ENCODE results near the gene BCAS4.

The BCAS4 gene

GRCh38 chr20:50845566-50846215 is 50.8 kb downstream of the BCAS4 start:
- no peak for DNase-seq (ENCODE audit: extremely low spot score)
- no peak for TF ChIP-seq SUZ12 (IDR thresholded peaks at IDR 0.05)
- no peak for TF ChIP-seq BHLHE40 (IDR thresholded peaks at IDR 0.05; ENCODE audit: borderline replicate concordance)
- no peak for TF ChIP-seq FOXM1 (IDR thresholded peaks at IDR 0.05; ENCODE audit: borderline replicate concordance)
- no peak for TF ChIP-seq LEF1 (IDR thresholded peaks at IDR 0.05; ENCODE audit: borderline replicate concordance)
- no peak for TF ChIP-seq TARDBP (IDR thresholded peaks at IDR 0.05)
- no peak for TF ChIP-seq CTBP1 (IDR thresholded peaks at IDR 0.05; ENCODE audit: borderline replicate concordance)
- TF ChIP-seq, protein P1, sequence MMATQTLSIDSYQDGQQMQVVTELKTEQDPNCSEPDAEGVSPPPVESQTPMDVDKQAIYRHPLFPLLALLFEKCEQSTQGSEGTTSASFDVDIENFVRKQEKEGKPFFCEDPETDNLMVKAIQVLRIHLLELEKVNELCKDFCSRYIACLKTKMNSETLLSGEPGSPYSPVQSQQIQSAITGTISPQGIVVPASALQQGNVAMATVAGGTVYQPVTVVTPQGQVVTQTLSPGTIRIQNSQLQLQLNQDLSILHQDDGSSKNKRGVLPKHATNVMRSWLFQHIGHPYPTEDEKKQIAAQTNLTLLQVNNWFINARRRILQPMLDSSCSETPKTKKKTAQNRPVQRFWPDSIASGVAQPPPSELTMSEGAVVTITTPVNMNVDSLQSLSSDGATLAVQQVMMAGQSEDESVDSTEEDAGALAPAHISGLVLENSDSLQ (IDR thresholded peaks at IDR 0.05), result no peak
- TF ChIP-seq ARNT (IDR thresholded peaks at IDR 0.05), result no peak
- no peak for TF ChIP-seq ZNF384 (IDR thresholded peaks at IDR 0.05)
- no peak for TF ChIP-seq FOXK2 (IDR thresholded peaks at IDR 0.05)
- no peak for TF ChIP-seq ELF4 (IDR thresholded peaks at IDR 0.05)
- TF ChIP-seq HDGF (IDR thresholded peaks at IDR 0.05; ENCODE audit: borderline replicate concordance), result no peak
- no peak for TF ChIP-seq L3MBTL2 (conservative IDR thresholded peaks at IDR 0.05)
- TF ChIP-seq NFRKB (IDR thresholded peaks at IDR 0.05), result no peak
- no peak for TF ChIP-seq FOXA1 (IDR thresholded peaks at IDR 0.05)
- TF ChIP-seq SP1 (IDR thresholded peaks at IDR 0.05), result no peak
- ChIA-PET CTCF (no interaction called here), POLR2A (no interaction called here)

GRCh38 chr20:50848341-50848808 is 53.5 kb downstream of the BCAS4 start:
- POLR2A ChIA-PET, result no interaction called here
- no peak for TF ChIP-seq ELF4 (IDR thresholded peaks at IDR 0.05)
- TF ChIP-seq, protein P1 (IDR thresholded peaks at IDR 0.05), result no peak
- TF ChIP-seq TARDBP (IDR thresholded peaks at IDR 0.05), result no peak
- TF ChIP-seq ARNT (IDR thresholded peaks at IDR 0.05), result no peak
- TF ChIP-seq SP1 (IDR thresholded peaks at IDR 0.05), result no peak
- TF ChIP-seq LEF1 (IDR thresholded peaks at IDR 0.05; ENCODE audit: borderline replicate concordance), result no peak
- TF ChIP-seq FOXM1 (IDR thresholded peaks at IDR 0.05; ENCODE audit: borderline replicate concordance), result no peak
- no peak for TF ChIP-seq FOXA1 (IDR thresholded peaks at IDR 0.05)
- CTCF ChIA-PET, result interaction anchor here (1.0 kb wide), 1 partner anchor 81 kb away, joined by 3 read pairs; no protein-coding TSS in a partner anchor
- DNase-seq (ENCODE audit: extremely low spot score), result no peak

DNA sequence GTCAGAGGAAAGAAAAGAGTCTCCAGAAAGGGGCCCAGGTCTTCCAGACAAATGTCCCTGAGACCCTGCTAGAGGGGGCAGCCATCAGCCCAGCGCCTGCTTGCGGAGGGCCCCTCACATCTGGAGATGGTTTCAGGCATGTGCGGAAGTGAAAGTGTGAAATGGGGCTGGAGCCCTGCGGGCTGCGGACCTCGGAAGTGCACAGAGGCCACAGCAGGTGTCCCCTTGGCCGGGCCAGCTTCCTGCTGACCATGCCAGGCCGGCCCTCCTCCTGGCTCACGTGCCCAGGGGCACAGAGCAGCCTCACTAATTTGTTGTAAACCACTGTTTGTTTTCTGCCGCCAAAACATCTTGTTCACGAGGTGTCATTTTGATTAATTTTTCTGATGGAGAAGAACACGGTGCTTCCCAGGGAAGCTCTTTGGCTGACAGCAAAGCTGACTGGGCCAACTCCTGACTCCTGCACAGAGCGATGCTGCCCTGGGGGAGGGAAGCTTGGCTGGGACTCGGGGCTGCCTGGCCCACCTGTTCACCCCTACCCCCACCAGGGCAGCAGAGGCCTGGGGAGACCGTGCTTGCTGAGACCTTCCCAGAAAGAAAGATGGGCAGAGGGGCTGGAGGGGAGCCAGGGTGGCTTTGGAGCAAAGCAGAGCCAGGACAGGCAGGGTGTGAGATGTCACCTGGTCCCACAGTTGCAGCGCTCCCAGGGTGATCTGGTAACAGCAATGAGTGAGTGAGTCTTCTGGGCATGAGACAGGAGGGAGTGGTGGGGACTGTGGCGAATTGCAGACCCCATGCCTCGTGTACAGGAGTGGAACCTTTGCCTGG is 54.2 kb downstream of the BCAS4 start:
- no peak for DNase-seq (ENCODE audit: extremely low spot score)
- ChIA-PET POLR2A (no interaction called here), CTCF (no interaction called here)
- TF ChIP-seq NFRKB (IDR thresholded peaks at IDR 0.05), result no peak
- no peak for TF ChIP-seq FOXM1 (IDR thresholded peaks at IDR 0.05; ENCODE audit: borderline replicate concordance)
- no peak for TF ChIP-seq FOXK2 (IDR thresholded peaks at IDR 0.05)
- no peak for TF ChIP-seq FOXA1 (IDR thresholded peaks at IDR 0.05)
- TF ChIP-seq L3MBTL2 (conservative IDR thresholded peaks at IDR 0.05), result no peak
- no peak for TF ChIP-seq BHLHE40 (IDR thresholded peaks at IDR 0.05; ENCODE audit: borderline replicate concordance)
- no peak for TF ChIP-seq ARNT (IDR thresholded peaks at IDR 0.05)
- TF ChIP-seq CTBP1 (IDR thresholded peaks at IDR 0.05; ENCODE audit: borderline replicate concordance), result no peak
- TF ChIP-seq, protein P1 (IDR thresholded peaks at IDR 0.05), result no peak
- TF ChIP-seq ELF4 (IDR thresholded peaks at IDR 0.05), result no peak
- TF ChIP-seq SUZ12 (IDR thresholded peaks at IDR 0.05), result no peak
- TF ChIP-seq TARDBP (IDR thresholded peaks at IDR 0.05), result no peak
- no peak for TF ChIP-seq ZNF384 (IDR thresholded peaks at IDR 0.05)
- TF ChIP-seq LEF1 (IDR thresholded peaks at IDR 0.05; ENCODE audit: borderline replicate concordance), result no peak
- no peak for TF ChIP-seq SP1 (IDR thresholded peaks at IDR 0.05)
- no peak for TF ChIP-seq HDGF (IDR thresholded peaks at IDR 0.05; ENCODE audit: borderline replicate concordance)

GRCh38 chr20:50850721-50851286 is 55.9 kb downstream of the BCAS4 start:
- CTCF ChIA-PET, result no interaction called here
- POLR2A ChIA-PET, result no interaction called here
- TF ChIP-seq SP1 (IDR thresholded peaks at IDR 0.05) (no peak), TARDBP (IDR thresholded peaks at IDR 0.05) (no peak), NFRKB (IDR thresholded peaks at IDR 0.05) (no peak), FOXM1 (IDR thresholded peaks at IDR 0.05; ENCODE audit: borderline replicate concordance) (no peak), L3MBTL2 (conservative IDR thresholded peaks at IDR 0.05) (no peak), CTBP1 (IDR thresholded peaks at IDR 0.05; ENCODE audit: borderline replicate concordance) (no peak), ELF4 (IDR thresholded peaks at IDR 0.05) (no peak), FOXA1 (IDR thresholded peaks at IDR 0.05) (no peak), LEF1 (IDR thresholded peaks at IDR 0.05; ENCODE audit: borderline replicate concordance) (no peak), BHLHE40 (IDR thresholded peaks at IDR 0.05; ENCODE audit: borderline replicate concordance) (no peak), ARNT (IDR thresholded peaks at IDR 0.05) (no peak)
- TF ChIP-seq, protein P1 (IDR thresholded peaks at IDR 0.05), result no peak
- DNase-seq (ENCODE audit: extremely low spot score), result no peak

DNA sequence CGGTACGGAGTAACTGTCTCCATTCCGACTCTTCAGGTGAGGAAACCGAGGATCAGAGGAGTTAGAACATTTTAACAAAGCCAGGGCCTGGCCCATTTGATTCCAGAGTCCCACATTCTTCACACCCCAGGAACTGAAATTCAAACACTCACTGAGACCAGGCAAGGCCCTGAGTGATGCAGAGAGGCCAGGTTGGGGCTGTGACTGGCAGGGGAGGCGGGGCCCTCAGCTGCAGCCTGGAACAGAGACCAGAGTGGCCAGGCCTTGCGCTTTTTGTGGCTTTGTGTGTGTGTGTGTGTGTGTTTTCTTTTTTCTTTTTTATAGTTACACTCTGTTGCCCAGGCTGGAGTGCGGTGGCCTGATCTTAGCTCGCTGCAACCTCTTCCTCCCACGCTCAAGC is 57.2 kb downstream of the BCAS4 start:
- no peak for TF ChIP-seq SP1 (IDR thresholded peaks at IDR 0.05)
- no peak for TF ChIP-seq BHLHE40 (IDR thresholded peaks at IDR 0.05; ENCODE audit: borderline replicate concordance)
- no peak for TF ChIP-seq ELF4 (IDR thresholded peaks at IDR 0.05)
- TF ChIP-seq LEF1 (IDR thresholded peaks at IDR 0.05; ENCODE audit: borderline replicate concordance), result no peak
- TF ChIP-seq ZNF384 (IDR thresholded peaks at IDR 0.05), result no peak
- no peak for TF ChIP-seq ARNT (IDR thresholded peaks at IDR 0.05)
- TF ChIP-seq NFRKB (IDR thresholded peaks at IDR 0.05), result no peak
- no peak for TF ChIP-seq FOXK2 (IDR thresholded peaks at IDR 0.05)
- TF ChIP-seq HDGF (IDR thresholded peaks at IDR 0.05; ENCODE audit: borderline replicate concordance), result no peak
- TF ChIP-seq TARDBP (IDR thresholded peaks at IDR 0.05), result no peak
- TF ChIP-seq SUZ12 (IDR thresholded peaks at IDR 0.05), result no peak
- no peak for TF ChIP-seq FOXA1 (IDR thresholded peaks at IDR 0.05)
- no peak for TF ChIP-seq FOXM1 (IDR thresholded peaks at IDR 0.05; ENCODE audit: borderline replicate concordance)
- POLR2A ChIA-PET, result no interaction called here
- no peak for DNase-seq (ENCODE audit: extremely low spot score)
- CTCF ChIA-PET, result no interaction called here
